Fibroblast of lung (primary cell): ENCODE data around the gene PCDH15. TPM values are rescaled to one million over a fixed set of nuclear protein-coding genes. Genes with fewer than 3 reads are reported as not detected.

Experiments
- DNase-seq, 2 donors: peaks; one replicate each; pipeline versions ENCODE4 v3.0.0 to v3.0.0-alpha.2; 2010; ENCODE audit warnings: low read depth in 2 of 2
- H2AFZ ChIP-seq: 2 replicates; pipeline ENCODE4 v1.5.1; 2012; ENCODE audit warnings: low read length, control low read depth, inconsistent platforms
- H3K27ac ChIP-seq: 2 replicates; pipeline ENCODE4 v1.5.1; 2011; ENCODE audit warnings: low read length, control low read depth; ENCODE audit not compliant: insufficient read depth
- H3K27me3 ChIP-seq: 2 replicates; pipeline ENCODE4 v1.5.1; 2011; ENCODE audit warnings: mild to moderate bottlenecking, low read length; ENCODE audit not compliant: control insufficient read depth, insufficient read depth
- H3K36me3 ChIP-seq: 2 replicates; pipeline ENCODE4 v1.5.1; 2011; ENCODE audit warnings: low read length; ENCODE audit not compliant: control insufficient read depth, insufficient read depth
- H3K4me1 ChIP-seq: 2 replicates; pipeline ENCODE4 v1.5.1; 2011; ENCODE audit warnings: low read length; ENCODE audit not compliant: control insufficient read depth, insufficient read depth; ENCODE audit errors: extremely low read depth
- H3K4me2 ChIP-seq: 2 replicates; pipeline ENCODE4 v1.5.1; 2011; ENCODE audit warnings: low read length, control low read depth; ENCODE audit not compliant: insufficient read depth; ENCODE audit errors: extremely low read depth
- H3K4me3 ChIP-seq, 4 experiments: fragments of 200-600 bp in 1 of 4; sonication (generic) in 1 of 4; replicated peaks in 1 of 4; 2 replicates each; pipeline ENCODE4 v1.5.1; 2011 to 2016; ENCODE audit warnings: low read length in 4 of 4, low read depth in 3 of 4, mild to moderate bottlenecking in 3 of 4, control low read depth in 2 of 4, inconsistent platforms in 1 of 4, mixed read lengths in 1 of 4; ENCODE audit not compliant: insufficient read depth in 1 of 4; ENCODE audit errors: control extremely low read depth in 1 of 4
- H3K79me2 ChIP-seq: 2 replicates; pipeline ENCODE4 v1.5.1; 2012; ENCODE audit warnings: mild to moderate bottlenecking, low read length, inconsistent platforms; ENCODE audit not compliant: control insufficient read depth, insufficient read depth
- H3K9ac ChIP-seq: 2 replicates; pipeline ENCODE4 v1.5.1; 2011; ENCODE audit warnings: mild to moderate bottlenecking, low read length, control low read depth; ENCODE audit not compliant: insufficient read depth
- H3K9me3 ChIP-seq: 2 replicates; pipeline ENCODE4 v1.5.1; 2012; ENCODE audit warnings: low read depth, low read length; ENCODE audit not compliant: control insufficient read depth, insufficient read depth
- H4K20me1 ChIP-seq: 2 replicates; pipeline ENCODE4 v1.5.1; 2011; ENCODE audit warnings: low read length; ENCODE audit not compliant: control insufficient read depth, insufficient read depth; ENCODE audit errors: extremely low read depth
- EZH2 ChIP-seq: IDR thresholded peaks from 2 replicates; pipeline ENCODE4 v1.5.1; 2012; ENCODE audit warnings: low read length, control low read depth, mild to moderate bottlenecking; ENCODE audit errors: missing control alignments
- polyA plus RNA-seq, 2 donors: library from polyadenylated mRNA; depleted of rRNA in 1 of 2; stranded (reverse) in 1 of 2; unstranded in 1 of 2; fragments of >200 nt; gene quantifications; 2 replicates each; pipeline ENCODE4 v1.2.1, GENCODE V29; 2011 to 2012; ENCODE audit warnings: missing spikeins in 1 of 2
- total RNA-seq: library from RNA; depleted of rRNA; stranded (reverse); fragments of >200 nt; gene quantifications from 2 replicates; pipeline ENCODE4 v1.2.1, GENCODE V29; 2014
- TF ChIP-seq, protein P1 (sequence below), 2 donors: IDR thresholded peaks in 1 of 2; conservative IDR thresholded peaks in 1 of 2; 1 replicate in 1 of 2; 2 replicates in 1 of 2; pipeline ENCODE4 v1.5.1; 2011 to 2012; ENCODE audit warnings: low read length in 2 of 2, control low read depth in 1 of 2, inconsistent platforms in 1 of 2, low read depth in 1 of 2, mild to moderate bottlenecking in 1 of 2

The PCDH15 gene
- total and polyA plus RNA-seq, 2 donors (not counting 1 experiment from before 2014, with no cell fraction given), result under 0.01 TPM; not detected in 1

- H3K9ac ChIP-seq, result no peak overlapping the region
- no peak overlapping the region for H3K27ac ChIP-seq
- H3K36me3 ChIP-seq, result no peaks in the 10 kb centered on the region
- H4K20me1 ChIP-seq, result no peaks in the 10 kb centered on the region
- no peaks in the 10 kb centered on the region for H3K9me3 ChIP-seq
- H3K79me2 ChIP-seq, result no peaks in the 10 kb centered on the region
- TF ChIP-seq, protein P1, sequence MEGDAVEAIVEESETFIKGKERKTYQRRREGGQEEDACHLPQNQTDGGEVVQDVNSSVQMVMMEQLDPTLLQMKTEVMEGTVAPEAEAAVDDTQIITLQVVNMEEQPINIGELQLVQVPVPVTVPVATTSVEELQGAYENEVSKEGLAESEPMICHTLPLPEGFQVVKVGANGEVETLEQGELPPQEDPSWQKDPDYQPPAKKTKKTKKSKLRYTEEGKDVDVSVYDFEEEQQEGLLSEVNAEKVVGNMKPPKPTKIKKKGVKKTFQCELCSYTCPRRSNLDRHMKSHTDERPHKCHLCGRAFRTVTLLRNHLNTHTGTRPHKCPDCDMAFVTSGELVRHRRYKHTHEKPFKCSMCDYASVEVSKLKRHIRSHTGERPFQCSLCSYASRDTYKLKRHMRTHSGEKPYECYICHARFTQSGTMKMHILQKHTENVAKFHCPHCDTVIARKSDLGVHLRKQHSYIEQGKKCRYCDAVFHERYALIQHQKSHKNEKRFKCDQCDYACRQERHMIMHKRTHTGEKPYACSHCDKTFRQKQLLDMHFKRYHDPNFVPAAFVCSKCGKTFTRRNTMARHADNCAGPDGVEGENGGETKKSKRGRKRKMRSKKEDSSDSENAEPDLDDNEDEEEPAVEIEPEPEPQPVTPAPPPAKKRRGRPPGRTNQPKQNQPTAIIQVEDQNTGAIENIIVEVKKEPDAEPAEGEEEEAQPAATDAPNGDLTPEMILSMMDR (conservative IDR thresholded peaks at IDR 0.05 in 1 of 2, IDR thresholded peaks at IDR 0.05 in 1 of 2; ENCODE audit: low read depth in 1 of 2, low read length in 2 of 2), result no peak
- no peak for TF ChIP-seq EZH2
- H3K4me3 ChIP-seq, result no peak overlapping the region
- no peak overlapping the region for H3K4me2 ChIP-seq
- no peaks in the 10 kb centered on the region for H3K4me1 ChIP-seq
- H2AFZ ChIP-seq, result no peak overlapping the region
- H3K27me3 ChIP-seq, result no peaks in the 10 kb centered on the region
- DNase-seq, result no peak
Measured at GRCh38 chr10:54342058-54342457, 459.0 kb downstream of the PCDH15 start.

DNA sequence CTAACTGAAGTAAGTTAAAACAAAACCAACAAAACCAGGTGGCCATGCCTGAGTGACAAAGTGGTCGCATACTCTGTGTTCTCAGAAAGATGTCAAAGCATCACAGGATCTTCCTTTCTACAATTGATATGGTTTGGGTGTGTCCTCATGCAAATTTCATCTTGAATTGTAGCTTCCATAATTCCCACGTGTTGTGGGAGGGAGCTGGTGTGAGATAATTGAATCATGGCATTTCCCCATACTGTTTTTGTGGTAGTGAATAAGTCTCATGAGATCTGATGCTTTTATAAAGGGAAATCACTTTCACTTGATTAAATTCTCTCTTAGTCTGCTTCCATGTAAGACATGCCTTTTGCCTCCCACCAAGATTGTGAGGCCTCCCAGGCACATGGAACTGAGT lies 465.7 kb downstream of the PCDH15 start:
- no peak overlapping the region for H3K27ac ChIP-seq
- no peaks in the 10 kb centered on the region for H3K79me2 ChIP-seq
- no peak for DNase-seq
- no peaks in the 10 kb centered on the region for H3K36me3 ChIP-seq
- H3K9ac ChIP-seq, result no peak overlapping the region
- no peaks in the 10 kb centered on the region for H4K20me1 ChIP-seq
- H3K9me3 ChIP-seq, result no peaks in the 10 kb centered on the region
- no peaks in the 10 kb centered on the region for H3K4me1 ChIP-seq
- H3K4me2 ChIP-seq, result no peak overlapping the region
- no peaks in the 10 kb centered on the region for H3K27me3 ChIP-seq
- TF ChIP-seq, protein P1 (conservative IDR thresholded peaks at IDR 0.05 in 1 of 2, IDR thresholded peaks at IDR 0.05 in 1 of 2; ENCODE audit: low read depth in 1 of 2, low read length in 2 of 2), result no peak
- no peak for TF ChIP-seq EZH2
- H3K4me3 ChIP-seq, result no peak overlapping the region
- no peak overlapping the region for H2AFZ ChIP-seq

DNA sequence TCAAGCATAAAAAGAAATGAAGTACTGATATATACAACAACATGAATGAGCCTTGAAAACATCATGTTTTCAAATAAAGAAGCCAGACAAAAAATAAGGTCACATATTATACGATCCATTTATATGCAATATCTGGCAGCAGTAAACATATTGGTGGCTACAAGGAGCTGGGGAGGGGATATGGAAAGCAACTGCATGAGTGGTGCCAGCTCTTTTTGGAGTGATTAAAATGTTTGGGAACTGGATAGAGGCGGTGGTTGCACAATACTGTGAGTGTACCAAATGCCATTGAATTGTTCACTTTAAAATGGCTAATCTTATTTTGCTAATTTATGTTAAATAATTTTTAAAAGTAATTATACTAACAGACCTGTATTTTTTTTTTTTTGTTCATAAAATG lies 481.7 kb downstream of the PCDH15 start:
- Histone ChIP-seq H3K4me3 (no peak overlapping the region), H2AFZ (no peak overlapping the region), H3K9ac (no peak overlapping the region), H3K27me3 (no peaks in the 10 kb centered on the region), H3K36me3 (no peaks in the 10 kb centered on the region), H3K79me2 (no peaks in the 10 kb centered on the region), H3K27ac (no peak overlapping the region), H3K4me2 (no peak overlapping the region), H3K9me3 (no peaks in the 10 kb centered on the region), H3K4me1 (no peaks in the 10 kb centered on the region), H4K20me1 (no peaks in the 10 kb centered on the region)
- DNase-seq, result no peak
- TF ChIP-seq EZH2, result no peak
- TF ChIP-seq, protein P1 (conservative IDR thresholded peaks at IDR 0.05 in 1 of 2, IDR thresholded peaks at IDR 0.05 in 1 of 2; ENCODE audit: low read depth in 1 of 2, low read length in 2 of 2), result no peak
